NCI-H524 (cell line): Measurements from ENCODE around the gene FGGY.
"Not testable (repeated sequence)": the region's sequence is repeated elsewhere in the genome, so short reads cannot be mapped to it uniquely, and the experiment has no call there.

Experiments
- DNase-seq, 2 experiments: peaks; one replicate each; lab custom pipeline; 2025; lab: John Stamatoyannopoulos, UW

FGGY gene

DNA sequence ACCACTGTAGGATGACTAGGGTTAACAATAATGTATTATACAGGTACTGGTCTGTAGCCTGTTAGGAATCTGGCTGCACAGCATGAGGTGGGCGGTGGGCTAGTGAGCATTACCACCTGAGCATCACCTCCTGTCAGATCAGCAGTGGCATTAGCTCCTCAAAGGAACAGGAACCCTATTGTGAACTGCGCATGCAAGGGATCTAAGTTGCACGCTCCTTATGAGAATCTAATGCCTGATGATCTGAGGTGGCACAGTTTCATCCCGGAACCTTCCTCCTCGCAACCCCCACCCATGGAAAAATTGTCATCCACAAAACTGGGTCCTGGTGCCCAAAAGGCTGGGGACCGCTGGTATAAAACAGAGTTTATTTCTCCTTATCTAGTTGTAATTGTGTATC lies 147.6 kb downstream of the FGGY start:
- no peak for DNase-seq

DNA sequence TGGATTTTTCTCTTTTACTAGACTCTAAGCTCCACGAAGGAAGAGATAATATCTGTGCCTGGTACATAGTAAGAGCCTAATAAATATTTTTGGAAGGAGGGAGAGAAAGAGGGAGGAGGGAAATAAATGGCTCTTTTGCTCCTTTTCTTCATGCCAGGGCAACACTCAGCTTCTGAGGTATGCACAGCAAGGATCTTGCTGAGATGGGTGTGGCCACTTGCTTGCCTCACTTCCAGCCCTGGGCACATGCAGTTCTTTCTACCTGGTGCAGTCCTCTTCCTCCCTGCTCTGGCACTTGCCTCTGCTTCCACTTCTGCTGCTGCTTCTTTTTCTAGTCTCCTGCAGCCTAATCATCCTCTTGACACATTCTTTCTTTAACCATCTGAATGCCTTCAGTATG lies 148.1 kb downstream of the FGGY start:
- no peak for DNase-seq

DNA sequence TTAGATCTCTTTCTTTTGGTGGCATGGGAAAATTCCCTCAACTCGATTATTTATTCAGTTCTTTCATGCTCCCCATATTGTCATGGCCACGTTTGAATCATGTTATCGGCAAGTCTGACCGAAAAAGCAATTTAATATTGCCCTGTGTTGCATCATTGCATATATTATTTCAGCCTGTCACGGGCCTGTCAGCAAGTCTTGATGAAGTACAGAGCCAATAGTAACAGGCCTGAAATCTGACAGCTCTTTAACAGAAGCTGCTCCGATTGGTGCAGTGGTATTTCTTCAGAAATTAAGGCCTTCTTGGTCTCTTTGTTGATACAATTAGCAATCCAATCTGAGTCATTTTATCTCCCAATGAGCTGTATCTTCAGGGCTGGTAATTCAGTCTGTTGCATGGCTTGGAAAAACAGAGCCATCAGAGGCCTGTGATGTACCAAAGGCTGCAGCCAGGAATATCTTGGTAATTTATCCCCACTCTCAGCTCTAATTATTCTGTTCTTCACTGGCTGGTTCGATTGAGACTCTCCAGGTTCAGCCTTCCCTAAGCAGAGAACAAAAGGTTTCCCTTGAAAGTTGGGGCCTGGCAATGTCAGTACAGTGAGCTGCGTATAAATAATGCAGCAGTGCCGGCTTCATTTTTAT lies 149.5 kb downstream of the FGGY start:
- no peak for DNase-seq

DNA sequence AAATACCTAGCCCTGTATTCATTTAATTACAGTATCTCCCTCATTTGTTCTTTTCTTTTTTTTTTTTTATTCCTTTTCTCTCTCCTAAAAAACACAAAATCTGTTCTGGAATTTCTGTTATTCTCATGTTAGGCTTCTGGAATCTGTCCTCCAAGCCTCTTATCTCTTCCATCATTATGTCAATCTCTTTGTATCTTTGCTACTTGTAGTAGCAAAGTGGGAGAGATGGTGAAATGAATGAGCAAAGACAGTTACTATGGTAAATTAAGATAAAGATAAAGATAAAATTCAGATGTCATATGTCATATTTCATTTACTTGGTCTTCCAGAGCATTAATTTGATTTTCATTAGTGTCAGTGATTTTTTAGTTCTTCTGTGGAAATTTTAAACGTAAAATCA lies 155.1 kb downstream of the FGGY start:
- no peak for DNase-seq

DNA sequence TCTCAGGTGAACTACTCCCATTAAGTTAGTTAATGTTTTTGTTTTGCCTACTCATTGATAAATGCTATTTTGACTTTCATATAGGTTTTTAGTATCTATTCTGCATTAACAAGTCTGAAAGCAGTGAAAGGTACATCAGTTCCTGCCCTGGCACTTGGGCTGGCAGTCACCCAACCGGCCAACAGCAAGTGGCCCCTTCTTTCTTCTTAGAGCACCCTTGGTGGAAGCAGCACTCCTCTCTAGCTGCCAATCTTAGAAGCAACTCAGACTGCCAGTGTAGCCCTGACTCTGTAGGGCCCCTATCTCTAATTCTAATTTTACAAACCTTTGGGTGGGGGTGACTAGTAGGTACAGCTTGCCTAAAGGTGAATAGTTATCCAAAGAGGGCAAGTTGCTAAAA lies 155.7 kb downstream of the FGGY start:
- no peak for DNase-seq

DNA sequence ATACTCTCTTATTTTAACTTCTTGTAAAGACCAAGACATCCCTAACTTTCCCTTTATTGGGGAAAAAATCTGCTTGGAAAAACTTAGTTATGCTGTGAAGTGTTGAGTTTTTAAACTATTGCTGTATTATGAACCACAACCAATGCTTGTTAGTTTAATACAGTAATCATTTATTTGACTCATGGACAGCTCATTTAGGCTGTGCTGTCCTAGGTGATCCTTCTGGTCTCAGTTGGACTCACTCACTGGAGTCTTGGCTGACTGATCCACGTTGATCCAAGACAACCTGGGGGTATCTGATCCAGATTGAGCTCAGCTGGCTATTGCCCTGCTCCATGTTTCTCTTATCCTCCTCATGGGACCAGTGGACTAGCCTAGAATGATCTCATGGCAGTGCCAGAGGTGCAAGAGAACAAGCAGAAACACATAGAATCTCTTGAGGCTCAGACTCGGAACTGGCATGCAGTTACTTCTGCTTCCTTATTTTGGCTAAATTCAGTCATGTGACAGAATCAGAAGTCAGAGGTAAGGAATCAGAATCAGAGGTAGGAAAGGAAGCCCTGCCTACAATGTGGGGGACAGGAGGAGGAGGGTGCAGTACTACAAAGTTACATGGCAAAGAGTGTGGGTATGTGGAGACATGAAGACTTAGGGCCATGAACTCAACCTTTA lies 156.5 kb downstream of the FGGY start:
- DNase-seq = no peak

DNA sequence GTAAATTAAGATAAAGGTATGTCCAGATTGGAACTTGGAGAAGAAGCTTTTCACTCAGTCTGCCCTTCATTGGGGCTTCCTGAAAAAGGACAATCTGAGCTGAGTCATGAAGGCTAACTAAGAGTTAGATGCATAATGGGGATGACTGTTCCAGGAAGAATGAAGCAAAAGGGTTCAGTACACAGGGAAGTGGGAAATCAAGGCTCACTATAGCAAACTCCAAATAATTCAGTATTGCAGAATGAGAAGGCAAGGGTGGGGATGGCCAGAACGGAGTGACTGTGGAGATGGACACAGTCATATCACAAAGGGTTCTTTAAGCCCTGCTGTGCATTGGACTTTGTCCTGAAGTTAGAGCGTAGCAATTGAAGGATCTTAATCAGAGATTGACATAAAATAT lies 158.3 kb downstream of the FGGY start:
- DNase-seq = no peak

DNA sequence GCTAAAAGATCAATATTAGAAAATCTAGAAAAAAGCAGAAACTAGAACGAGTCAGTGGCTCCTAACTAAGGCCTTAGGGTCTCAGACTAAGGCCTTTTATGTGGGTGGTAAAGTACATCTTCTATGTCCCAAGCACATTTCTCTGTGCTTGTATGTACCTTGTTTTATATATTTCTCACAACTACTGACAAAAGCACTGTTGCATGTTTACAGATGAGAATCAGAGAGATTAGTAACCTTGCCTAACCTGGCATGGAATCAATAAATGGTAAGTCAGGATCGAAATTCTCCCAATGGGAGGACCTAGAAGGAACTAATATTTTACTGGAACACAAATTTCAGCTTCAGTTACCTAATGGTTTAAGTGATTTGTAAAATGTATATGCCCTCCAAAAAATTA lies 160.9 kb downstream of the FGGY start:
- no peak for DNase-seq

DNA sequence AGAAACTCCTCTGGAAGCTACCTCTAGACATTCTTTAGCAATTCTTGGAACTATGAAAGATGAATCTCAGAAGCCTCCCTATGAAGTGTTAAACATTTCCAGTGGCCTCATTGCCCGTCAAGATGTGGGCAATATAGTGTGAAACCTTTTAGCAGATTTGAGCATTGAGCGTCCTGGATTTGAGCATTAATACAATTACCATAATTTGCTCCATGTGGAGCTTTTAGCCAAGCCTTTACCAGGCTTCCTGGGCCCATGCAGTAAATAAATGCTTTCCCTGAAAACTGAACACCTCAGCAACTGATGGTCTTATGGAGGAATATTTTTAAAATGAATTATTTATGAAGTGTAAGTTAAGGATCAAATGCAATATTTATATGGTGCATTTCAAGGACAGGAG lies 162.0 kb downstream of the FGGY start:
- DNase-seq = no peak

DNA sequence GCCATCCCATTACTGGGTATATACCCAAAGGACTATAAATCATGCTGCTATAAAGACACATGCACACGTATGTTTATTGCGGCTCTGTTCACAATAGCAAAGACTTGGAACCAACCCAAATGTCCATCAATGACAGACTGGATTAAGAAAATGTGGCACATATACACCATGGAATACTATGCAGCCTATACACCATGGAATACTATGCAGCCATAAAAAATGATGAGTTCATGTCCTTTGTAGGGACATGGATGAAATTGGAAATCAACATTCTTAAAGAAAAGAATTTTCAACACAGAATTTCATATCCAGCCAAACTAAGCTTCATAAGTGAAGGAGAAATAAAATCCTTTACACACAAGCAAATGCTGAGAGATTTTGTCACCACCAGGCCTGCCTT lies 166.0 kb downstream of the FGGY start:
- not testable (repeated sequence) for DNase-seq

DNA sequence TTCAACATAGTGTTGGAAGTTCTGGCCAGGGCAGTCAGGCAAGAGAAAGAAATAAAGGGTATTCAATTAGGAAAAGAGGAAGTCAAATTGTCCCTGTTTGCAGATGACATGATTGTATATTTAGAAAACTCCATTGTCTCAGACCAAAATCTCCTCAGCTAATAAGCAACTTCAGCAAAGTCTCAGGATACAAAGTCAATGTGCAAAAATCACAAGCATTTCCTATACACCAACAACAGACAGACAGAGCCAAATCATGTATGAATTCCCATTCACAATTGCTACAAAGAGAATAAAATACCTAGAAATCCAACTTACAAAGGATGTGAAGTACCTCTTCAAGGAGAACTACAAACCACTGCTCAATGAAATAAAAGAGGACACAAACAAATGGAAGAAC lies 168.6 kb downstream of the FGGY start:
- DNase-seq = not testable (repeated sequence)

DNA sequence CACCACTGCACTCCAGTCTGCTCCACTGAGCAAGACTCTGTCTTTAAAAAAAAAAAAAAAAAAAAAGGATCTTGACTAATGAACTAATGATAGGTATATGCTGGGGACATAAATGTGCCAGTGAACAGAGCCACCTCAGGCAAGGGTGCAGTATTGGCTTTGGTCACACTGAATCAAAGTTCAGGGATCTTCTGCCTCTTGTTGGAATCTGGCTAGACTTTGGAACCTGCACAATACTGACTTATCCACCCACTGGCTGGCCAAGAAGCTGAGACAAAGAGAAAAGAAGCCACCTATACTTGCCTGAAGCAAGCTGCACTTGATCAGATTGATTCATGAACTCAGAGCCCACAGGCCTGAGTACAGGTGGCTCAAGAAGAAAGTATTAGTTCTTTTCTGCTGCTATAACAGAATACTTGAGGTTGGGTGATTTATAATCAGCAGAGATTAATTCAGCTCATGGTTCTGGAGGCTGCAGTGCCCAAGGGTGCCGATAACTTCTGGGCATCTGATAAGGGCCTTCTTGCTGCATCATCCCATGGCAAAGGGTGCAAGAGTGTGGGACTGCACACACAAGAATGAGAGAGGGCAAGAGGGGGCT lies 172.0 kb downstream of the FGGY start:
- no peak for DNase-seq

DNA sequence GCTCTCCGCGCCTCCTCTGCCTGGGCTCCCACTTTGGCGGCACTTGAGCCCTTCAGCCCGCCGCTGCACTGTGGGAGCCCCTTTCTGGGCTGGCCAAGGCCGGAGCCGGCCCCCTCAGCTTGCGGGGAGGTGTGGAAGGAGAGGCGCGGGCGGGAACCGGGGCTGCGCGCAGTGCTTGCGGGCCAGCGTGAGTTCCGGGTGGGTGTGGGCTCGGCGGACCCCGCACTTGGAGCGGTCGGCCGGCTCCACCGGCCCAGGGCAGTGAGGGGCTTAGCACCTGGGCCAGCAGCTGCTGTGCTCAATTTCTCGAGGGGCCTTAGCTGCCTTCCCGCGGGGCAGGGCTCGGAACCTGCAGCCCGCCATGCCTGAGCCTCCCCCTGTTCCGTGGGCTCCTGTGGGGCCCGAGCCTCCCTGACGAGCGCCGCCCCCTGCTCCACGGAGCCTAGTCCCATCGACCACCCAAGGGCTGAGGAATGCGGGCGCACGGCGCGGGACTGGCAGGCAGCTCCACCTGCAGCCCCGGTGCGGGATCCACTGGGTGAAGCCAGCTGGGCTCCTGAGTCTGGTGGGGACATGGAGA lies 175.2 kb downstream of the FGGY start:
- not testable (repeated sequence) for DNase-seq

DNA sequence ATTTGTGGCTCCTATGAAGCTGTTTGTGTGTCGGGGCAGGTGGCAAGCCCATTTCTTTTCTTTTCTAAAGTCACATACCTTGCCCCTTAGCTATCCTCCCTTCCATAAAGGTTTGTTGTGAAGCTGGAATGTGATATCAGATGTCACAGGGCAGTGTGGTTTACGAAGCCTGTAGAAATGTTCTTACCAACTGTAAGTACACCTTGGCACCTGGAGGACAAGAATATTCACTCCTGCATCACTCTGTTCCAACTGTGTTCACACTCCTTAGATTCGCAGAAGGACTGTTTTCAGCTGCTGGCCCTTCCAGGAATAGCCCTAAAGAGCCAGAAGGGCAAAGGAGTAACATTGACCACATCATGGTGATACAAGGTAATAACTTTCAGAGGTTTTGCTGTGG lies 176.9 kb downstream of the FGGY start:
- DNase-seq = no peak

DNA sequence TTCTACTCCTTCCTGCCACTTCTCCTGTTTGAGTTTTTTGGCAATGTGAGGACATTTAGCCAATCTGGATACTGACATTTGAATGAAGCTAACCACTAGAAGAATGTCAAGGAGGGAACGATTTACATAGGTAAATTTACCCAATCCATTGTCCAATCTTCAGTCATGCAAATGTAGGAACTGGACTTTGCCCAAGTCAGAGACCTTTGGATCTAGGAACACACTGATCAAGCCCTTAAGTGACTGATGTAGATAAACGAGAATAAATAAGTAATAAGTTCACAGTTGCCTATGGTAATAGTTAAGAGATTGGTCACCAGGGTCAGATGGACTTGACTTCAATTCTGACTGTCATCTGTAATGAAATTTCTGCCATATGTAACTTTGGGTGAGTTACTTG lies 177.6 kb downstream of the FGGY start:
- no peak for DNase-seq

DNA sequence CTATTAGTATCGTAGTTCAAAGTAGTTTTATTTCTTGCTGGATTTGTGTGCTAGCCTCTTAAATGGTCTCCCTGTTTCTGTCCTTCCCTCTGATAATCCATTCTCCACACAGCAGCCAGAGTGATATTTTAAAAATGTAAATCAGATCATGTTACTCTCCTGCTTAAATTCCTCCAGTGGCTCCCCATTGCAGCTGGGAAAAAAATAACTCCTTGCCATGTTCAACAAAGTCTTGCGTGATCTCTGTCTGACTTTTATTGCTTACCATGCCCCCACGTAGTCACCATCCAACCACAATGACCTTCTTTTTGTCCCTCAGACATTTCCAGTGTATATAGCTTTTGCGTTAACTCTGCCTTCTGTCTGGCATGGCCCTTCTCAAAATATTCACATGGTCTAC lies 178.8 kb downstream of the FGGY start:
- DNase-seq = no peak

DNA sequence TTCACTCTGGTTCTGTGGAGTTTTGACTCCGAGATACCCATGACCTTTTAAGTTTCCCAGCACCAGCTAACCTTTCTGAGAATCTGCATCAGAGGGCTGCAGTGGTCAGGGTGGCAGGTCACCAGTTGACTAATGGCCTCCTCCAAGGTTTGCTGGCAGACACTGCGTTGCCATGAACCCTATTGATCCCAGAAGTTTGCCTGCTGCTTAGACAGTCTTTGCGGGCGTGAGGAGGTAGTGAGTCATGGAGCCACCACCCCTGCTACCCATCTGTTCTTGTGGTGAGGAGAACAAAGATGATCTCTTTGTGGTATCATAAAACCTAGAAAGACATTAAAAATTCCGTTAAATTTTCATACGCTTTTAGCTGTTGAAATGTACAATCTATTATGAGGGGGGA lies 180.4 kb downstream of the FGGY start:
- no peak for DNase-seq

DNA sequence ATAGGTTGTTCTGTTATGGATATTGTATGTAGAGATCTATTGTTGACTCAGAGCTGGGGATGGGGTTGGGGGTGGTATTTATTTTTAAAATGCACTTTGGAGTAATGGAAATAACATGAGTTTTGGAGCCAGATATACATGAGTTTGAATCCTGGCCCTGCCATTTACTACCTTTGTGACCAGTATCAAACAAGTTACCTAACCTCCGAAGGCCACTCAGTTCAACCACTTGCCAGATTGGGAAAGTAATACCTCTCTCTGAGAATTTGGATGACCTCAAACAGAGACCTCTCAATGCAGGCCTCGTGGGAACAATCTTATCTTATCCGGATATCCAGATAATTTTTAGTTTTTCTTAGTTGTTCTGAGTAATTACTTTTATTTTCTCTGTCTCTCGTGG lies 181.0 kb downstream of the FGGY start:
- no peak for DNase-seq

DNA sequence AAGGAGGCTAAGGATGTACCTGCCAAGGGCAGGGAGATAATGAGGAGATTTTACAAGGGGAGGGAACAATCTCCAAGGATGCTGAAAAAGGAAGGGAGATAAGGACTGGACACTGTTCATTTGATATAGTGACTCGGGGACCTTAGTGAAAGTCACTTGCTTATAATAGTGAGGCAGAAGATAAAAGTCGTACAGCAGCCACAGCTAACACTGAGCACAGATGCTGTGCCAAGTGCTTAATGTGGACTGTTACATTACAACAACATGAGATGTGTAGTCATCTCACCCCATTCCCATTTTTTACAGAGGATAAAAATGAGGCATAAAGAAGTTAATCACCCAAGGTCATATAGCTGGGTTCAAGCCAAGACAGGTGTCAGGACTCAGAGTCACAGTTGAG lies 181.9 kb downstream of the FGGY start:
- no peak for DNase-seq

DNA sequence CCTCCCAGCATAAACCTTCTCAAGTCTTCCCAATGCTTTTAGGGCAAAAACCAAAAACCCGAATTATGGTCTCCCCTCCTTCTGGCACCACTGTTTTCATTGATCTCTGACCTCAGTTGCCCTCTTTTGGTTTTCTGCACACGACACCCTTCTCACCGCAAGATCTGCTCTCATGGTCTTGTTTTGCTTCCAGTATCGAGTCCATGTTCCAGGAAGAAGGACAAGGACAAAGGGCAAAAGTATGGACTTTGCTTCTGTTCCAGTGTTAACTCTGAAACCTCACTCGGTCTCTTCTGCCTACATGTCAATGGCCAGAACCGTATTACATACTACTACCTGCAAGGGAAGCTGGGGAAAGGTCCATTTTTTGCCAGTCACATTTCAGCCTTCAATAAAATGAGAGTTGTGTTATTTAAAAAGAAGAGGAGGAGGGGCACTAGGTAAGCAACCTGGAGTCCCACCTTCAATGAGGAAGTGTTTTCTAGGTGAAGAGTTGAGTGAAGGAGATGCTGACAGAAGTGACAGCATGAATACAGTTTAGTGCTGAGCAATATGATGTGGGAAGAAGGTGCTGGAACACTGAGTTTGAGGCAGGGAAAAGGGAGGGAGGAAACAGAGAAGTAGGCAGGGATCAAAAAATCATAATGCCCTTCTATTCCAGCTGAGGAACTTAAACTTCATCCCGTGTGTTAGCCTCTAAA lies 183.4 kb downstream of the FGGY start:
- no peak for DNase-seq

DNA sequence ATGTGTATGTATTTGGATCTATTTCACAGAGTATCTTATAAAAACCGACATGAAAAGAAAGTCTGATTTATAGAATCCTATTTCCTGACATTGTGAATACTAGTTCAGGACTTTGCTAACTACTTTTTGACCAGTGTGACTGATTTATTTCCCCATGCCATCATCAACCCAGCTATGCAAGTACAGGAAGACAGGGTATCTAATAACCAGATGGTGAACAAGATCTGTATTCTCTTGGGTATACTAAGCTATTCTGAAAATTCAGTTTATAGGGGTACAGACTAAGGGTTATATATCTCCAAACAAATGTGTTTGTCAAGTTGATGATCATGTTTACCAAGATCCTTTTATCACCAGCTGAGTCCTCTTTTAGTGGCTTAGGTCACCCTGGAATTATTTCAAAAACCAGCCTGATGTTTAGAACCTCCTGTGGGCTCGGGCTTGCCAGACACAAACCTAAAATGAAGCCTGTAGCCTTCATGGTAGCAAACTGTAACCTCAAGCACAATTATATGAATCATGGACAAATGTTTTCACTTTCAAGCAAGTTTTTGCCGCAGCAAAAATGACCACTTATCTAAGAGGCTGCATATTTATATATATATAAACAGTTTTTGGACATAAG lies 185.1 kb downstream of the FGGY start:
- DNase-seq = peak in 1 of 2 experiments; percentile 14

DNA sequence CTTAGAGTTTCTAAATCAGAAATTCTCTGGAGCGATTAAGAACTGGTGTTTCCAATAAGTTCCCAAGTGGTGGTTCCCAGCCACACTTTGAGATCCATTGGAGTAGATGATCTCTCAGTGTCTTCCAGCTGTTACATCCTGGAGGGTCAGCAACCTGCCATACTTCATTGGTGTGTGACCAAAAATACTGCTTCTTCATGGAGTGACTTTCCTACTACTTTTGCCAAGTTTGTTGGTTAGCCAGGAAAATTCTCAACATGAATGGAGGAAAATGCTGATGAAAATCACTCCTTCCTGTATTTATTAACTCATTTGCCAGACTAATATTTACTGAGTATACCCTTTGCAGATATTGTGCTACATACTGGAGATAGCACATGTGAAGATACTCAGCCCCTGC lies 186.1 kb downstream of the FGGY start:
- DNase-seq = no peak
